GM18517 (cell line): Measurements from ENCODE around the gene ZNF546.

Experiments used
- ATAC-seq: cut with Tn5 transposase; IDR thresholded peaks from one replicate; pipeline ENCODE4 v1.9.1; 2021; ENCODE audit warnings: mild to moderate bottlenecking, moderate library complexity; ENCODE audit not compliant: unreplicated experiment

ZNF546 gene

GRCh38 chr19:40054632-40055031 lies 57.8 kb downstream of the ZNF546 start:
- ATAC-seq: no peak

DNA sequence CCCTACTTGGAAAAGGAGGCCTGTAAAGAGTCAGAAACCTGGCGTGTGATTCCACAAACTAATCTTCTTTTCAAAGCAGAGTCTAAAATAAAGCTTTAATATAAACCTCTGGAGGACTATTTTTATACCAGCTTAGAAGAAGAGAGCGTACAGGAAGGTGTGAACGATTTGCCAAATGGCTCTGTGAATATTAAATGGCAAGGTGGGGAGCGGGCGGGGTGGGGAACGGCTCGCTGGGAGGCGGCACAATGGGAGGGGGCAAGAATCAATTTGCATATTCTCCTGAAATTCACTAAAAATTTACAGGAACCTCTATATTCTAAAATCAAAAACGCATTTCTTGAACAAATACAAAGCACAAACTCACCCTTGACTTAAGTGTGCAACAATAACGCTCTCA lies 58.2 kb downstream of the ZNF546 start:
- no peak for ATAC-seq

- ATAC-seq: peak; percentile 71
Measured at GRCh38 chr19:40055832-40056504, 59.1 kb downstream of the ZNF546 start, which contains the start of gene ZNF780B. TSS of gene ZNF780B (minus strand) at chr19:40056231. CDS start at chr19:40050332, 5,899 bp downstream.

DNA sequence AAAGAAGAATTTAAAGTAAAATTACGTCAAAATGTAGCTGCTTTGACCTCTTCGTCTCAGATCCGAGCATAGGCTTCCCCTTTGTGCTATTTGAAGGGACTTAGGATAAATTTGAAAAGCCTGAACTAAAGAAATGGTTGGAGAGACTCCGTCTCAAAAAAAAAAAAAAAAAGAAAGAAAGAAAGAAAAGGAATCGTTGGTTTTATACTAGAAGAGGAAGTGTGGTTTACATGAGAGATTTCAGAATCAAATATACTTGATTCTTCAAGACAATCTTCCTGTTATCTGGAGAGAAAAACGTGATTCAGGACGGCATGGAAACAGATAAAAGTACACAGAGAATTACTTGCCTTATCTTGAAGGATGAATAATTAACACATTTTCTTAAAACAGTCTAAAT lies 59.6 kb downstream of the ZNF546 start:
- no peak for ATAC-seq

DNA sequence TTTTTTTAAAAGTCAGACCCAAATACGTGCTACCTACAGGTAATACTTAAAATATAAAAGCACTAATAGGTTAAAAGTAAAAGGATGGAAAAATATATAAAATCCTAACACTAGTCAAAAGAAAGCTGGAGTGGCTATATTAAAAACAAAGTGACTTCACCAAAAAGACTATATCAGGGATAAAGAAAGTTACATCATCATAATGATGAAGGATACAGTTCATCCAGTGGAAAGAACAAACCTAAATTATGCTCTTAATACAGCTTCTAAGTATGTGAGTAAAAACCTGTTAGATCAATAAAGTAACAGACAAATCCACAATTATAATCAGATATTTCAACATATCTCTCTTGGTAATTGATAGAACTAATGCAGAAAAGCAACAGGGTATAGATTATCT lies 60.3 kb downstream of the ZNF546 start:
- no peak for ATAC-seq

DNA sequence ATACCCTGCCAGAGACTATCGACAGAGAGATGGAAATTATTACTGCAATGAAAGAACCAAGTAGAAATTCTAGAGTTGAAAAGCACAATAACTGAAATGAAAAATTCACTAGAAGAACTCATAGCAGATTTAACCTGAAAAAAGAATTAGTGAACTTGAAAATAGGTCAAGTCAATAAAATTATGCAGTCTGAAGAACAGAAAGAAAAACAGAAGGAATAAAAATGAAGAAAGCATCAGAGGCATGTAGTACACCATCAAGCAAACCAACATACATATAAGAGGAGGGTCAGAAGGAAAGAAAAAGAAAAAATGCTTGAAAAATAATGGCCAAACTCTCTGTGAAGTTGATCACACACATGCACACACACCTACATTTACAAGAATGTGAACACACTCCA lies 62.8 kb downstream of the ZNF546 start:
- no peak for ATAC-seq

DNA sequence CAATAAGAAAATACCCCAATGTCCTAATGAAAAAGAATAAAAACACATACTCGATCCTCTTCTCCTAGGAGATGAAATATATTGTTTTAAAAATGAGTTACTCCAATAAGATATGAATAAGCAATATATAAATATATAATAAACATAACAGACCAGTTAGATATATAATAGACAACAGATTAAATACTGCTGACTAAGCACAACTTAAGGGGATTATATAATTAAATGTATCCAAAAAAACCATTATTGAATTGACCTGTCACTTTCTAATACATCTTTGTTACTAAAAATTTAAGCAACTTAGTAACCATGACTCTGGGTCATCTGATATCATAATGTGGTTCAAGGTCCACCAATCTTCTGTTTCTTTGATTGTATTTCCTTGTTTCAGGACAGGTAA lies 73.2 kb downstream of the ZNF546 start:
- no peak for ATAC-seq
